Transverse colon (tissue), 4 donors: Measurements from ENCODE around the gene TRIP13.

Experiments
- EP300 ChIP-seq: sonication (generic); formaldehyde crosslinking; IDR thresholded peaks from one replicate; pipeline ENCODE4 v1.6.1; 2017; ENCODE audit warnings: antibody characterized with exemption, low read depth
- POLR2A ChIP-seq: fragments of 450-650 bp; IDR thresholded peaks from one replicate; pipeline ENCODE4 v1.6.1; 2016; ENCODE audit warnings: antibody characterized with exemption, mild to moderate bottlenecking, moderate library complexity
- POLR2AphosphoS5 ChIP-seq, 3 donors: sonication (generic); formaldehyde crosslinking; IDR thresholded peaks; one replicate each; pipeline ENCODE4 v1.6.1; 2016; ENCODE audit warnings: antibody characterized with exemption in 3 of 3
- TF ChIP-seq, protein P1 (sequence below), 5 experiments: fragments of 200-600 bp in 3 of 5; fragments of 450-650 bp in 2 of 5; sonication (generic) in 3 of 5; IDR thresholded peaks; 1 replicate in 2 of 5; 2 replicates in 3 of 5; pipeline ENCODE4 v1.5.1; 2016 to 2017; ENCODE audit warnings: antibody characterized with exemption in 5 of 5, inconsistent platforms in 3 of 5, mild to moderate bottlenecking in 2 of 5, moderate library complexity in 1 of 5

DNA sequence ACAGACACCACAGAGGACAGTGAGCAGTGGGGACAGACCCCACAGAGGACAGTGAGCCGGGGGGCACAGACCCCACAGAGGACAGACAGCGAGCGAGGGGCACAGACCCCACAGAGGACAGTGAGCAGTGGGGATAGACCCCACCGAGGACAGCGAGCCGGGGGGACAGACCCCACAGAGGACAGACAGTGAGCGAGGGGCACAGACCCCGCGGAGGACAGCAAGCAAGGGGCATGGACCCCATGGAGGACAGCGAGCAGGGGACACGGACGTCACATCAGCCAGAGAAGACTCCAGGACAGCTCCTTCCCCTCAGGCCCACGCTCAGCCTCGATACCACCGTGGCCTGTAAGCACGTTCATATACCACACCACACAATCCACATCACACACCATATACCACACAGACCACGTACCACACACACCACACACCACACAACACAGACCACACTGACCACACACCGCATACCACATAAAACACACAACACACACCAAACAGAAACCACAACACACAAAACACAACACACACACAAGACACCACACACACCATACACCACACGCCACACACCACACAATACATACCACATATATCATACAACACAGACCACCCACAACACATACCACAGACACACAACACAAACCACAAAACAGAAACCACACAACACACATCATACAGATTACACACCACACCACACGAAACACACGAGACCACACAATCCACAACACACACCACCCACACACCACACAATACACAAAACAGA, 36.7 kb upstream of the TRIP13 start:
- TF ChIP-seq, protein P1, sequence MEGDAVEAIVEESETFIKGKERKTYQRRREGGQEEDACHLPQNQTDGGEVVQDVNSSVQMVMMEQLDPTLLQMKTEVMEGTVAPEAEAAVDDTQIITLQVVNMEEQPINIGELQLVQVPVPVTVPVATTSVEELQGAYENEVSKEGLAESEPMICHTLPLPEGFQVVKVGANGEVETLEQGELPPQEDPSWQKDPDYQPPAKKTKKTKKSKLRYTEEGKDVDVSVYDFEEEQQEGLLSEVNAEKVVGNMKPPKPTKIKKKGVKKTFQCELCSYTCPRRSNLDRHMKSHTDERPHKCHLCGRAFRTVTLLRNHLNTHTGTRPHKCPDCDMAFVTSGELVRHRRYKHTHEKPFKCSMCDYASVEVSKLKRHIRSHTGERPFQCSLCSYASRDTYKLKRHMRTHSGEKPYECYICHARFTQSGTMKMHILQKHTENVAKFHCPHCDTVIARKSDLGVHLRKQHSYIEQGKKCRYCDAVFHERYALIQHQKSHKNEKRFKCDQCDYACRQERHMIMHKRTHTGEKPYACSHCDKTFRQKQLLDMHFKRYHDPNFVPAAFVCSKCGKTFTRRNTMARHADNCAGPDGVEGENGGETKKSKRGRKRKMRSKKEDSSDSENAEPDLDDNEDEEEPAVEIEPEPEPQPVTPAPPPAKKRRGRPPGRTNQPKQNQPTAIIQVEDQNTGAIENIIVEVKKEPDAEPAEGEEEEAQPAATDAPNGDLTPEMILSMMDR (IDR thresholded peaks at IDR 0.05), result no peak
- TF ChIP-seq EP300, result no peak
- no peak for TF ChIP-seq POLR2A
- no peak for TF ChIP-seq POLR2AphosphoS5 (IDR thresholded peaks at IDR 0.05)
